PC-9 (cell line): ENCODE data around the gene SRC. TPM values are rescaled to one million over a fixed set of nuclear protein-coding genes. Genes with fewer than 3 reads are reported as not detected.
A peak's percentile ranks its signal among the peaks of the same experiment; 100 is the strongest.

Source experiments
- BruUV-seq: library from RNA; stranded (reverse); fragments of 400-500 nt; replicated peaks from 2 replicates; lab custom pipeline; 2021; lab: Mats Ljungman, UMichigan
- CTCF ChIA-PET: fragments of 300-600 bp; sonication (Branson Sonifier 250); formaldehyde crosslinking; loops from one replicate; lab custom pipeline; 2022; ENCODE audit warnings: antibody characterized with exemption; lab: Charles Lee
- POLR2A ChIA-PET: fragments of 300-600 bp; sonication (Branson Sonifier 250); formaldehyde crosslinking; loops from one replicate; lab custom pipeline; 2022; ENCODE audit warnings: antibody characterized with exemption; ENCODE audit not compliant: unreplicated experiment; lab: Charles Lee
- DNase-seq, 2 experiments: peaks; one replicate each; pipeline versions ENCODE4 v3.0.0 to v3.0.0-alpha.2; 2015 to 2022; ENCODE audit warnings: mixed read lengths in 1 of 2
- H2AFZ ChIP-seq: fragments of 200-600 bp; sonication (generic); 2 replicates; pipeline ENCODE4 v1.8.1; 2017; ENCODE audit warnings: antibody characterized with exemption
- H3F3A ChIP-seq: fragments of 200-600 bp; sonication (generic); 2 replicates; pipeline ENCODE4 v1.8.1; 2017; ENCODE audit warnings: antibody characterized with exemption, mild to moderate bottlenecking, low read depth; ENCODE audit not compliant: insufficient read depth
- H3K27ac ChIP-seq: fragments of 200-600 bp; sonication (generic); 2 replicates; pipeline ENCODE4 v1.6.1; 2016; ENCODE audit warnings: mixed run types
- H3K27me3 ChIP-seq: fragments of 200-600 bp; sonication (generic); 2 replicates; pipeline ENCODE4 v1.6.1; 2016; ENCODE audit warnings: low read depth, mixed run types; ENCODE audit not compliant: insufficient read depth
- H3K36me3 ChIP-seq: fragments of 200-600 bp; sonication (generic); 2 replicates; pipeline ENCODE4 v1.6.1; 2016; ENCODE audit warnings: low read depth, mixed run types
- H3K4me1 ChIP-seq: fragments of 200-600 bp; sonication (generic); replicated peaks from 2 replicates; pipeline ENCODE4 v1.6.1; 2016; ENCODE audit warnings: mixed run types; ENCODE audit not compliant: insufficient read depth
- H3K4me2 ChIP-seq: fragments of 200-600 bp; sonication (generic); 2 replicates; pipeline ENCODE4 v1.6.1; 2017; ENCODE audit warnings: mixed run types
- H3K4me3 ChIP-seq: fragments of 200-600 bp; sonication (generic); 2 replicates; pipeline ENCODE4 v1.6.1; 2016; ENCODE audit warnings: mixed run types
- H3K79me2 ChIP-seq: fragments of 200-600 bp; sonication (generic); 2 replicates; pipeline ENCODE4 v1.6.1; 2017; ENCODE audit warnings: low read depth, mixed run types
- H3K9me2 ChIP-seq: fragments of 200-600 bp; sonication (generic); 2 replicates; pipeline ENCODE4 v1.8.1; 2017; ENCODE audit warnings: mild to moderate bottlenecking; ENCODE audit not compliant: insufficient read depth
- H3K9me3 ChIP-seq: fragments of 200-600 bp; sonication (generic); 2 replicates; pipeline ENCODE4 v1.8.1; 2016; ENCODE audit warnings: low read depth; ENCODE audit not compliant: insufficient read depth
- H4K20me1 ChIP-seq: fragments of 200-600 bp; sonication (generic); 2 replicates; pipeline ENCODE4 v1.8.1; 2017; ENCODE audit not compliant: insufficient read depth
- EZH2 ChIP-seq: fragments of 200-600 bp; sonication (generic); IDR thresholded peaks from 2 replicates; pipeline ENCODE4 v1.8.0; 2017; ENCODE audit warnings: antibody characterized with exemption, low read depth
- intact Hi-C: fragments of 100-400 bp; cut with micrococcal nuclease; formaldehyde crosslinking; loops from one replicate; pipeline ENCODE4 v1.10.0; 2022; ENCODE audit not compliant: unreplicated experiment
- total RNA-seq: library from RNA; stranded (reverse); gene quantifications from 2 replicates; pipeline ENCODE4 v1.2.3, GENCODE V29; 2021
- TF ChIP-seq, protein P1 (sequence below): fragments of 200-600 bp; sonication (generic); conservative IDR thresholded peaks from 2 replicates; pipeline ENCODE4 v1.6.1; 2017; ENCODE audit warnings: mixed run types, antibody characterized with exemption, mild to moderate bottlenecking, moderate library complexity

Gene SRC
- total RNA-seq, 1 experiment from 2014 or later, result 58.4 TPM

DNA sequence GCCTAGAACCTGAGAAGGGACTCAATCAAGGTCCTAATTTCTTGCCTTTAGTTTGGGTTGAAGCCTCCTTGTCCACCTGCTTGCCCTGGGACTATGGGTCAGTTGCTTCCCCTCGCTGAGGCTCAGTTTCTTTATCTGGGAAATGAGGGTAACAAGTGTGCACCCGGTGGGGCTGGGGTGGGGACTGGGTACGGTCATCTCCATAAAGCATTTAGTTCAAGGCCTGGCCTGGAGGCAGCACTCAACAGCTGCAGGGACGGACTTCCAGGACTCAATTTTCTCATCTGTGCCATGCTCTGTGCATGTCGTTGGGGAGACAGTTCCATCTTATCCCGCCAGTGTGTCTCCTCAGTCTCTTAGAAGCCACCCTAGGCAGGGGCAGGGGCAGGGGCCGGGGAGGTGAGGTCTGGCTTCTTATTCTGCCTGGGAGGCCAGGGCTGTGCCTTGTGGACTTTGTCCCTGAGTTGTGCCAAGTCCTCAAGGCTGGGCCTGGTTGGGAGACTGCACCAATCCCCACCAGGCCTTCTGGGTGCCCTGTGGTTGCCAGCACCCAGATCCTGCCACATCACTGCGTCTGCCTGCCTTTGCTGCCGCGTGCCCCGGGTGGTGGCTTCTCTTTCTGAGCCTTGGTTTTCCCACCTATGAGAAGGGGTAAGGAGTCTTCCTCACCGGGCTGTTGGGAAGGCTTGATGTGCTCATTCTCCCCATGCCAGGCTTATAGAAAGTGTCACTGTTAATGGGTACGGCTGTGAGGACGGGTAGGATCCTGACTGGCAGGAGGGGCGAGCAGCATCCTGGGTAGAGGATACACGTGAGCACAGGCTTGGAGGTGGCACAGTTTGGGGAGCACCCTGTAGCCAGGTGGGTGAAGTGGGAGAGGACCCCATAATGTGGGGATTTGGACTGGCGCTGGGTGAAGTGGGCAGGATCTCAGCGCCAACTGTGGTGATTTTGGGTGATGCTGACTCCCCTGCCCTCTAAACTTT is 8.6 kb downstream of the SRC start:
- H3K27ac ChIP-seq, result no peak overlapping the region
- no peaks in the 10 kb centered on the region for H3K9me3 ChIP-seq
- H3K9me2 ChIP-seq, result no peaks in the 10 kb centered on the region
- peaks cover 20% of the 10 kb centered on the region for H4K20me1 ChIP-seq
- no peak overlapping the region for H2AFZ ChIP-seq
- no TSS peak for BruUV-seq
- DNase-seq, result no peak
- ChIA-PET POLR2A (no interaction called here), CTCF (no interaction called here)
- H3K4me3 ChIP-seq, result no peak overlapping the region
- 0 out of 2 replicates have a peak, but pooled peaks cover under 1% of the 10 kb centered on the region for H3F3A ChIP-seq
- H3K4me2 ChIP-seq, result no peak overlapping the region
- H3K36me3 ChIP-seq, result no peaks in the 10 kb centered on the region
- H3K4me1 ChIP-seq, result no peaks in the 10 kb centered on the region
- TF ChIP-seq, protein P1, sequence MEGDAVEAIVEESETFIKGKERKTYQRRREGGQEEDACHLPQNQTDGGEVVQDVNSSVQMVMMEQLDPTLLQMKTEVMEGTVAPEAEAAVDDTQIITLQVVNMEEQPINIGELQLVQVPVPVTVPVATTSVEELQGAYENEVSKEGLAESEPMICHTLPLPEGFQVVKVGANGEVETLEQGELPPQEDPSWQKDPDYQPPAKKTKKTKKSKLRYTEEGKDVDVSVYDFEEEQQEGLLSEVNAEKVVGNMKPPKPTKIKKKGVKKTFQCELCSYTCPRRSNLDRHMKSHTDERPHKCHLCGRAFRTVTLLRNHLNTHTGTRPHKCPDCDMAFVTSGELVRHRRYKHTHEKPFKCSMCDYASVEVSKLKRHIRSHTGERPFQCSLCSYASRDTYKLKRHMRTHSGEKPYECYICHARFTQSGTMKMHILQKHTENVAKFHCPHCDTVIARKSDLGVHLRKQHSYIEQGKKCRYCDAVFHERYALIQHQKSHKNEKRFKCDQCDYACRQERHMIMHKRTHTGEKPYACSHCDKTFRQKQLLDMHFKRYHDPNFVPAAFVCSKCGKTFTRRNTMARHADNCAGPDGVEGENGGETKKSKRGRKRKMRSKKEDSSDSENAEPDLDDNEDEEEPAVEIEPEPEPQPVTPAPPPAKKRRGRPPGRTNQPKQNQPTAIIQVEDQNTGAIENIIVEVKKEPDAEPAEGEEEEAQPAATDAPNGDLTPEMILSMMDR, result no peak
- no peak for TF ChIP-seq EZH2
- intact Hi-C loops, result no loop called here
- no peaks in the 10 kb centered on the region for H3K79me2 ChIP-seq
- H3K27me3 ChIP-seq, result no peaks in the 10 kb centered on the region

DNA sequence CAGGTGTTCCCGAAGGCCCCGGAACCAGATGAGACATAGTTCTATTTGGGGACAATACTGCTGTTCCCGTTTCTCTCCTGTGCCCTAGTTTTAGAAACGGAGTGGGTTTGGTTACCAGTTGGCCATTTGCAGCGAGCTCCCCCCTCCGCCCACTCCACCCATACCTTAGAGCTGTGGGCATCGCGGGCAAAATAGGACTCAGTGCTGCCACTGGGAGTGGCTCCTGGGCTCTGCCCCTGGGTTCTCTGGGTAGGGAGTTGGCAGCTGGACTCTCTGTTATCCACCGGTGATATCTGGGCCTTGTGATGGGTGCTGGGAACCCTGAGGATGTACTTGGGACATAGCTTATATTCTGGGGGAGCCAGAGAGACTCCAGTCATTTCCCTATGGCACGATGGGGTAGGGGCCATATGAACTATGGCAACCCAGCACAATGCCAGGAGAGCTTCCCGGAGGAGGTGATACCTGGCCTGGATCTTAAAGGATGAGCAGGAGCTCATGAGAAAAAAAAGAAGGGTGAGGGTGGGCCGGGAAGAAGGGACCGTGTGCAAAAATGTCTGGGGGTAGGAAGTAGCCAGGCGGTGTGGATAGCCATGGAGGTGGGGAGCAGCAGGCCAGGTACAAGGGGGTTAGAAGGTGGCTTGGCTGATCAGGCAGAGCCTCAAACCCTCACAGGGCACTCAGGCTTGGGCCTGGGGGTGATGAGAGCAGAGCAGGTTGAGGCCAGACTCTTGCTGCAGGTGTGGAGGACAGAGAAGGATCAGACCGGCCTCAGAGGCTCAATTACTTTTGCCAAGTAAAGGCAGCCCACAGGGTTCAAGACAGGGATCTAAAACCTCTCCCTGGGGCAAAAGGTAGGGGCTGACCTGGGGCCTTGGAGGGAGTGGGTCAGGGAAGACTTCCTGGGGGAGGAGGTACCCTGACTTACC is 9.6 kb downstream of the SRC start:
- intact Hi-C loops, result no loop called here
- H3K9me3 ChIP-seq, result no peaks in the 10 kb centered on the region
- H3K4me2 ChIP-seq, result no peak overlapping the region
- H3F3A ChIP-seq, result no peaks in the 10 kb centered on the region
- no peaks in the 10 kb centered on the region for H3K27me3 ChIP-seq
- no peak for TF ChIP-seq EZH2
- TF ChIP-seq, protein P1, result no peak
- no peak overlapping the region for H3K27ac ChIP-seq
- ChIA-PET CTCF (interaction anchor here (0.6 kb wide), 1 partner anchor 156 kb away, joined by 3 read pairs; no protein-coding TSS in a partner anchor), POLR2A (no interaction called here)
- no peaks in the 10 kb centered on the region for H3K79me2 ChIP-seq
- no peaks in the 10 kb centered on the region for H3K4me1 ChIP-seq
- no peaks in the 10 kb centered on the region for H3K36me3 ChIP-seq
- no peak for DNase-seq
- no TSS peak for BruUV-seq
- H2AFZ ChIP-seq, result no peak overlapping the region
- no peaks in the 10 kb centered on the region for H3K9me2 ChIP-seq
- no peak overlapping the region for H3K4me3 ChIP-seq
- peaks cover 23% of the 10 kb centered on the region for H4K20me1 ChIP-seq

DNA sequence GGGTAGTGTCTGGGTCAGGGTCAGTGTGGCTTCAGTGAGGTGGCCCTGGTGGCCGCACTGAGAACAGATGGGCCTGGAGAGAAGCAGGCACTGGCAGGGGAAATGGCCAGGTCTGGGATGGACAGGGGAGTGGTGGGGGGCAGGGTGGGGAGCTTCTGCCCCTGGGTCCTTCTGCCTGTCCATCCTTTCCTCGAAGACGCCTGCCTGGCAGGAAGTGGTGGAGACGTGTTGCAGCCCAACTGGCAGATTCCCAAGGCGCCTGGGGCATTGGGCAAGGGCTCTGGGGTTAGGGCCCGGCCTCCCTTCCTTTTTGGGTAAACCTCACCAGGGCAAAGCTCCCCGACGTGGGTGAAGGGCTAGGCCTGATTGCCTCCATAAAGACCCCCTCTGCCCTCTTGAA is 10.4 kb downstream of the SRC start:
- peak in 1 of 2 experiments; percentile 46 for DNase-seq
- H3K9me3 ChIP-seq, result no peaks in the 10 kb centered on the region
- H3K4me1 ChIP-seq, result no peaks in the 10 kb centered on the region
- intact Hi-C loops, result no loop called here
- H3K4me3 ChIP-seq, result no peak overlapping the region
- H3K4me2 ChIP-seq, result no peak overlapping the region
- no peak overlapping the region for H3K27ac ChIP-seq
- H2AFZ ChIP-seq, result no peak overlapping the region
- BruUV-seq, result no TSS peak
- H3K79me2 ChIP-seq, result no peaks in the 10 kb centered on the region
- H3K36me3 ChIP-seq, result no peaks in the 10 kb centered on the region
- no peaks in the 10 kb centered on the region for H3F3A ChIP-seq
- peaks cover 27% of the 10 kb centered on the region for H4K20me1 ChIP-seq
- TF ChIP-seq, protein P1, result no peak
- TF ChIP-seq EZH2, result no peak
- ChIA-PET POLR2A (no interaction called here), CTCF (interaction anchor here (0.6 kb wide), 1 partner anchor 157 kb away, joined by 3 read pairs; no protein-coding TSS in a partner anchor)
- H3K9me2 ChIP-seq, result no peaks in the 10 kb centered on the region
- H3K27me3 ChIP-seq, result no peaks in the 10 kb centered on the region
